ENCODE results near the gene UPK3BL2. TPM values are rescaled to one million over a fixed set of nuclear protein-coding genes. Genes with fewer than 3 reads are reported as not detected.
A peak's percentile ranks its signal among the peaks of the same experiment; 100 is the strongest.
"Not testable (repeated sequence)": the region's sequence is repeated elsewhere in the genome, so short reads cannot be mapped to it uniquely, and the experiment has no call there.

UPK3BL2 gene, protein sequence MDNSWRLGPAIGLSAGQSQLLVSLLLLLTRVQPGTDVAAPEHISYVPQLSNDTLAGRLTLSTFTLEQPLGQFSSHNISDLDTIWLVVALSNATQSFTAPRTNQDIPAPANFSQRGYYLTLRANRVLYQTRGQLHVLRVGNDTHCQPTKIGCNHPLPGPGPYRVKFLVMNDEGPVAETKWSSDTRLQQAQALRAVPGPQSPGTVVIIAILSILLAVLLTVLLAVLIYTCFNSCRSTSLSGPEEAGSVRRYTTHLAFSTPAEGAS
- 11.1 and 15.2 TPM in 2 replicates for total RNA-seq (2014; rRNA removed; shearing (Covaris generic))

DNA sequence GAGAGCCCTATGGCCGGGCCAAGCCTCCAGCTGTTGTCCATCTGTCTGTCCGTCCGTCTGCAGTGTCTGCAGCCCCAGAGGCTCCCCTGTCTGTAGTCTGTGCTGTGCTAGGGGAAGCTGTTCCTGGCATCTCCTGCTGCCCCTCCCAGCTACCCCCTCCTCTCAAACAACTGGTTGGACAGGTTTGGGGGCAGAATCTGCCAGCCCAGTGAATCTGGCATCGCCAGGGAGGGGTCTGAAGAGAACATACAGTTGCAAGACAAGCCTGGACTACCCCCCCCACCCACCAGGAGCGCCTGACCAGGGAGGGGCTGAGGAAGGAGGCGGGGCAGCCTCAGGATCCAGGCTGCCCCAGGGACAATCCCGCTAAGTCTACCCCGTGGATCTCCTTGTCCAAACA is at the start of gene UPK3BL2:
Gene UPK3BL2, minus strand, starts transcription at position 101 of the 400 bp plus-strand sequence. Its CDS starts 60 bp downstream, at position 41.
- DNase-seq (ENCODE audit: low spot score) = not testable (repeated sequence)

DNA sequence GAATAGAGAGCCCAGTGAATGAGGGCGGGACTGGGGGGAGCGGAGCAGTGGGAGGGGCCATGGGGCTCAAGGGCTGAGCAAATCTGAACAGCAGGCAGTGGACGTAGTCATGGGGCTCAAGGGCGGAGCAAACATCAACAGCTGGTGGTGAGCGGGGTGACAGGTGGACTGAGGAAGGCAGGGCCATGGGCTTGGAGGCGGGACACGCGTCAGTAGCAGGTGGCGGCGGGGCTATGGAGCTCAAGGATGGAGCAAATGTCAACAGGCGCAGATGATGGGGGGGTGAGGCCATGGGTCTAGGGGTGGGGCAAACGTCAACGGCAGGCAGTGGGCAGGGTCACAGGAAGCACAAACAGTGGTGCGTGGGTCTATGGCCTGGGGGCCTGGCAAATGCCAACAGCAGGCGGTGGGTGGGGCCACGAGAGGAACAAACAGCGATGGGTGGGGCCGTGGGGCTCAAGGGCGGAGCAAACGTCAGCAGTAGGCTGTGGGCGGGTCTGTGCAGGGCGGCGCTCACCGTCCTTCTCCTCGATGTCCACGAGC is 49.1 kb upstream of the UPK3BL2 start:
- DNase-seq (ENCODE audit: low spot score) = not testable (repeated sequence)

DNA sequence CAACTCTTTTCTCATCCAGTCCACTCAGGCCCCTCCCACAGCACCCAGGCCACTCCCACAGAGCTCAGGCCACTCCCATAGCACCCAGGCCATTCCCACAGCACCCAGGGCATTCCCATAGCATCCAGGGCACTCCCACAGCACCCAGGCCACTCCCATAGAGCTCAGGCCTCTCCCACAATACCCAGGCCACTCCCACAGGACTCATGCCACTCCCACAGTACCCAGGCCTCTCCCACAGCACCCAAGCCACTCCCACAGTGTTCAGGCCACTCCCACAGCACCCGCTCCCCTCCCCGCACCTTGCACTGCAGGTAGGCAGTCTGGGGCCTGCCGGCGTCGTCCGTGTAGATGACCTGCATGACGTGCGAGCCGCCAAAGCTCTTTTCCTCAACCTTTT is 46.4 kb upstream of the UPK3BL2 start:
- not testable (repeated sequence) for DNase-seq (ENCODE audit: low spot score)

DNA sequence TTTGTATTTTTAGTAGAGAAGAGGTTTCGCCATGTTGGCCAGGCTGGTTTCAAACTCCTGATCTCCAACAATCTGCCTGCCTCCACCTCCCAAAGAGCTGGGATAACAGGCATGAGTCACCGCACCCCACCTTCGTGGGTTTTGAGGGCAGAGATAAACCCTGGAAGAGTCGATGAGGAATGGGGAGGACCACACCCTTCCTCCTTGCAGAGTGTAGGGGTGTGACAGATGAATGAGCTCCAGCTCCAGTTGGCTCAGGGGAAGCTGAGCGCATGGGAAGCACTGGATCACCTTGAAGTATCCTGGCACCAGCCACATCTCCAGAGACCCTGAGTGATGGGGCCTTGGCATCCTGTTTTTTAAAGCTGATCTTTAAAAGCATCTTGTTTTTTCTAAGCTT is 40.0 kb upstream of the UPK3BL2 start:
- not testable (repeated sequence) for DNase-seq (ENCODE audit: low spot score)

DNA sequence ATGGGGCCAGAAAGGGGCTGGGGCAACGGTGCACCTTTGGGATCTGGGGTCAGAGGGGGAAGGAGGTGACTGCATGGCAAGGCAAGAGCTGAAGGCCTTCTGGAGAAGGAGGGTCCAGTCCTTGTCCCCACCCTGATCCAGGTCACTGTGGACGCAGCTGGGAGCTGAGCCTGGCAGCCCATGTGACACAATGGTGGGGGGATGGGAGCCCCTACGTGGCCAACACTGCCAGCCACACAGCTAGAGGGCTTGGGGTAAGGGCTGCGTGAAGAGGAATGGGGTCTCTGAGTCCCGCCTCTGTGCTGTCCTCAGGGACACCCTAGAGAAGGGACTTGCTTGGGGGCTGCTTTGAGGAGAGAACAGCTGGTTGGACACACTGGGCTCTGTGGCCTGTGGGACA is 38.2 kb upstream of the UPK3BL2 start:
- DNase-seq (ENCODE audit: low spot score) = not testable (repeated sequence)

DNA sequence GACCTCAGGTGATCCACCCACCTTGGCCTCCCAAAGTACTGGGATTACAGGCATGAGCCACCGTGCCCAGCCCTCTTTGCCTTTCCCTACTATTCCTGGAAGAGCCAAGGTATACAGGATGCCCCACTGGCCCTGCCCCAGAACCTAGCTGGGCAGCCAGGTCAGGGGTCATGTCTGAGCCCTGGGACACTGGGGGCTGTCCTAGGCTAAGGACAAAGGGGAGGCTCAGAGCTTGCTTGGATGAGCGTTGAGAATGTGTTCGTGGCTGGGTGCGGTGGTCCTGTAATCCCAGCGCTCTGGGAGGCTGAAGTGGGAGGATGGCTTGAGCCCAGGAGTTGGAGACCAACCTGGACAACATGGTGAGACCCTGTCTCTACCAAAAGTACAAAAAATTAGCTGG is 35.0 kb upstream of the UPK3BL2 start:
- DNase-seq (ENCODE audit: low spot score) = not testable (repeated sequence)

DNA sequence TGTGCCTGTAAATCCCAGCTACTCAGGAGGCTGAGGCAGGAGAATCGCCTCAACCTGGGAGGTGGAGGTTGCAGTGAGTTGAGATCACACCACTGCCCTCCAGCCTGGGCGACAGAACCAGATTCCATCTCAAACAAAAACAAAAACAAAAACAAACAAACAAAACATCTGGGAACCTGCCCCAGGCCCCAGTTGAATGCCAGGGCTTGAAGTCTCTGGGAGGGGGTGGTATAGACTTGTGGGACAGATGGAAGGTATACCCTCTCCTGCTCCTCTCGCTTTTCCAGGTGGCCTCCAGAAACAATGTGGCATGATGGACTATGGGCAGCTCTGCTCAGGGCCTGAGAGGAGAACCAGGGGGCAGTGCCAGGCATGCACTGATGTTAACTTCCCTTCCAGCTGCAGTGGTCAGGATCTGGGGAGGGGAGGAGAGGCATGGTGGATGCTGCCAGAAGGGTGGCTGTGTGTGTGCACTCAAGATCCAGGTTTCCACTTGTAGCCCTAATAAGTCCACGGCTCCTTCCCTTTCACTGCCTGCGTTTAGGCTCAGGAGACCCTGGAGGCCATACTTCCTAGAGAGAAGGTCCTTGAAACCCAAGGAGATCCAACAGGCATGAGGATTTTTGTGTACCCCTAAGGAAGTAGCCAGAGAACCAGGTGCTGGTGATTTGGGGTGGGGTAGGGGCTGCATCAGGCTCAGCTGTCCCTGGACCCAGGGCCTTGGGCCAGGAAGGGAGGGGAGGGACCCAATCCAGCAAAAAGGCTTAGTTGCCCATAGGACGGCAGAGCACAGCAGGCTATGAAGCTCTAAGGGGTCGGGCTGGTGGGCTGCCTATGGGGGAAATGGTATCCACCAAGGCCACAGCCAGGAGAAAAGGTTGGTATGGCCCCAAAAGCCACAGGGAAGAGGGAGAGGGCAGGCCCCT is 34.1 kb upstream of the UPK3BL2 start:
- not testable (repeated sequence) for DNase-seq (ENCODE audit: low spot score)

DNA sequence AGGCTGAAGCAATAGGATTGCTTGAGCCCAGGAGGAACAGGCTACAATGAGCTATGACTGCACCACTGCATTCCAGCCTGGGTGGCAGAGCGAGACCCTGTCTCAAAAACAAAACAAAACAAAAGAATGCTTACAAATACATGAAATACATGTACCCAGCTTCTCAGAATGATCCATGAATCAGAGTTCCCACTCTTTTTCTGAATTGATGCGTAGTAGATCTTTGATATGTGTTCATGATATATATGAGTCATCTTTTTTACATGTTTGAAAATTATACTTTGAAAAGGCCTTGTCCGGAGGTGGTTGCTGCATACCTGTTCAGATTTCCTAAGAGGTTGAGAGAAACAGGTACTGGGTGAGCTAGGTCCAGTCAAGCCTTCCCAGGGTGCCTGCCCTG is 32.9 kb upstream of the UPK3BL2 start:
- not testable (repeated sequence) for DNase-seq (ENCODE audit: low spot score)

DNA sequence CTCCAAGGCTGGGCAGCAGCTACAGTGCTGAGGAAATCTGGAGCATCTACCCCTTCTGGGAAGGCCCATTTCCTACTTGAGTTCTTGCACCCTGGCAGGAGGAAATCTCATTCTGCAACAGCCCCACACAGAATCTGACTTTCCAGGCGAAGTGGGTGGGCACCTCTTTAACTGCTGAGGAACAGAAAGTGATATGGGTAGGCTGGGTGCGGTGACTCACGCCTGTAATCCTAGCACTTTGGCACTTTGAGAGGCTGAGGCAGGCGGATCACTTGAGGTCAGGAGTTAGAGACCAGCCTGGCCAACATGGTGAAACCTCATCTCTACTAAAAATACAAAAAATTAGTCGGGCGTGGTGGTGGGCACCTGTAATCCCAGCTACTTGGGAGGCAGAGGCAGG is 31.1 kb upstream of the UPK3BL2 start:
- DNase-seq (ENCODE audit: low spot score) = not testable (repeated sequence)

DNA sequence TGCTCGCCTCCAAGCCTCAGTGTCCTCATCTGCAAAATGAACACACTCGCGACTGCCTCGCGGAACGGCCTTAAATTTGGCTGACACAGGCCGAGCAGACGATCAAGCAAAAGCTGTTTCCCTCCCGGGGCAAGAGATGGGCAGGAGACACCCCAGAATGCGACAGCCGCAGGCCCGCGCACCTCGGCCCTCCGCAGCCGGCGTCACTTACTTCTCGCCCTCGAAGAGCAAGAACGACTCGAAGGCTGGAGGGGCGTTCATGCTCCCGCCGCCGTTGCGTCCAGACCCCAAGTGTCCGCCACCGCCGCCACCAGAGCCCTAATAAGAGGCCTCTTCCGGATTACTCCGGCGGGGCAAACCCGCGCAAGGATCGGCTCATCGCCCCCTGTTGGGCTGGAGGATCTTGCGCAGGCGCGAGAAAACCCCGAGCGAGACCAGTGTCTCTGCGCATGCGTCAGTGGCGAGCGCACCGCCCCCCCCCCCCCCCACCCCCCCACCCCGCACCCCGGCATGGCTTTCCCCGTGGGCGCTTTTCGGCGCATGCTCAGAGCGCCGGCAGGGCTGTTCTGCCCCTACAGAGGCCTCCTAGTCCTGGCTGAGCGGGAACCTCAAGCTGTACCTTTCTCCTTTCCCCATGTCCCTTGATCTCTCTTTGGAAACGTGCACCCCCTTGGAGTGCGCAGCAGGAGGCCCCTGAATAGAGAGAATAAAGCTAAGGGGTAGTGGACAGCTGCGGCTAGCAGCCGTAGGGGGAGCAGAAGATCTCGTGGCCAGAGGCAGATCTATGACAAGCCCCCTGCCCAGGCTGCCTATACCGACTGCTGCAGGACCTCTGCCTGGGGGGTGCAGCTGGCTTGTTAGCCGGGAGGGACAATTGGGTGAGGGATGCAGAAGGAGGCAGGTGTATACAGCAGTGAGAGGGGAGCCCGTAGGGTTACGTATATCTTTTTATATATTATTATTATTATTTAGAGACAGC is 29.1 kb upstream of the UPK3BL2 start, which contains the start of gene POLR2J3:
Gene POLR2J3, minus strand, starts transcription at position 323 of the 979 bp plus-strand sequence. Its CDS starts 62 bp downstream, at position 261.
- DNase-seq (ENCODE audit: low spot score) = peak; percentile 91

DNA sequence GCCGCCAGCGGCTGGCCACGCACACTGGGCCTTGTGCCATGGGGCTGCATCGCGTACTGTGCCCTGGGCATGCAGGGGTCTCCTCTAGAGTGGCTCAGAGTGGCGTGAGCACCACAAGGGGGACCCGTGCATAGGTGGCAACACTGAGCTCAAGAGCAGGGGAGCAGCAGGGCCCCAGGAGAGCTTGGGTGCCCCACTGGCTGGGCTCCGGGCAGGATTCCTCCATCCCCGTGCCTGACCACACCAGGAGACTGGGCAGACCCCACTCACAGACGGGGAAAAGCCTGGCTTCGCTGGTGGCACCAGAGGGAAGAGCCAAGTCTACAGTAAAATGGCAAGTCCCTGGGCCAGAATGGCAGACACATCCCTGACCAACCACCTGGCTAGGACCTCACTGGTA is 25.1 kb upstream of the UPK3BL2 start:
- not testable (repeated sequence) for DNase-seq (ENCODE audit: low spot score)

DNA sequence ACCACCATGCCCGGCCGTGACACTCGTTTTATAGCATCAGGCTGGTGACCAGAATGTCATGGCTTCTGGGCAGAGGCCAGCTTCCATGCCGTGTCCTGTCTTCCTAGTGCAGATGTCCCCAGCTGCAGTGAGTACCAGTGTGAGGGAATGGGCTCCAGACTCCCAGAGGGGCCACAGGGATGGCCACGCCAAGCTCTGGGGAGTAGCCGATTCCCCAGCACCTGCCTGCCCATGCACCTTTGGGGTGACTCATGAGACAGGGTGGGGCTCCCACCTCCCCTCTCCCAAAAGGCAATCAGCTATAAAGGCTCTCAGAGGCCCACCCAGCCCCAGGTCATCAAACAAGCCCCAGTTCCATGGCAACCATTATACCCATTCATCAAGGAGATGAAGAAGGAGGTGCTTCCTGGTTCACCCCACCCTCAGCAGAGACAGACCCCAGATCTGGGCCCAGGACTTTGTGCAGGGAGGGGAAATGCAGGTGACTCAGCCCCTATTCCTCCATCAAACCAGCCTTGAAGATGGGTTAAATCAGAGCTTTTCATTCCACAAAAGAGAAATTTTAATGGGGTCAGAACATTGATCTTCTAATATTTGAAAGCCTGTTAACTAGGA is 7.4 kb upstream of the UPK3BL2 start, which contains the start of gene SPDYE2:
Gene SPDYE2, plus strand, starts transcription at position 419 of the 615 bp plus-strand sequence. CDS start 2,030 bp downstream, outside the sequence.
- not testable (repeated sequence) for DNase-seq (ENCODE audit: low spot score)

DNA sequence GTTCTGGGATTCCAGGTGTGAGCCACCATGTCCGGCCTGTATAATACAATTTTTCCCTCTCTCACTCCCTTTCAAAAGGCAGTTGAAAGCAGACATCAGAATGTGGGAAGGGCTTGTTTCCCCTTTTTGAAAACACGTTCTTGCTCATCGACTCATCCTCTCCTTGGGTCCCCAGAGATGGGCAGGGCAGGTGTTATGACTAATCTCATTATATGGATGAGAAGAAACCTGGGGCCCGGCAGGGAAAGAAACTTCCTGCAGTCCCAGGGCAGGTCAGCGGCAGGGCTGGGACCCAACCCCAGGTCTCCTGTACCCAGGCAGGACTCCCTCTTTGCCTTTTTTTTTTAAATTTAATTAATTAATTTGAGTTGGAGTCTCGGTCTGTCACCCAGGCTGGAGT is 2.9 kb upstream of the UPK3BL2 start:
- DNase-seq (ENCODE audit: low spot score) = not testable (repeated sequence)

DNA sequence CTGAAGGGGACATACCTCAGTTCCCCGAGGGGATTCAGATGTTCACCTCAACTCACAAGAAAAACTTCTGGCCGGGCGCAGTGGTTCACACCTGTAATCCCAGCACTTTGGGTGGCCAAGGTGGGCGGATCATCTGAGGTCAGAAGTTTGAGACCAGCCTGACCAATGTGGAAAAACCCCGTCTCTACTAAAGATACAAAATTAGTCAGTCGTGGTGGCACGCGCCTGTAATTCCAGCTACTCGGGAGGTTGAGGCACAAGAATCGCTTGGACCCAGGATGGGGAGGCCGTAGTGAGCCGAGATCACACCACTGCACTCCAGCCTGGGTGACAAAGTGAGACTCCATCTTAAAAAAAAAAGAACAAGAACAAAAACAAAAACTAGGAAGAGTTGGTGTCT is 1.8 kb upstream of the UPK3BL2 start:
- DNase-seq (ENCODE audit: low spot score) = not testable (repeated sequence)

DNA sequence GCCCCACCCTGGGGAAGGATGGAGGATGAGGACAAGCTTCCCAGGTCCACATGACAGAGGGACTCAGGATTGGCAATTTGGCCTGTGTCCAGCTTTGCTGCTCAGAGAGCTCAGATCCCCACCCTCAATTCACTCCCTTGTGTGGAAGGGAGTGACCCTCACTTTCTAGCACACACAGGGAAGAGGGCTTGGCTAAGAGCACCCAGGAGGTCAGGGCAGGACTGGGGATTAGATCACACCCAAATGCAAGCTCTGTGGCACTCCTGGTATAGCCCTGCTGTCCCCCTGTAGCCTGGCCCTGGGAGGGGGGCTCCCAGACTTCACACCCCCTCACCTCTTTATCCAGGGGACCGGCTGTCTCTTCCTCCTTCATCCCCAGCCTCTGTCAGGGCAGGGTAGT is 876 bp upstream of the UPK3BL2 start:
- not testable (repeated sequence) for DNase-seq (ENCODE audit: low spot score)

DNA sequence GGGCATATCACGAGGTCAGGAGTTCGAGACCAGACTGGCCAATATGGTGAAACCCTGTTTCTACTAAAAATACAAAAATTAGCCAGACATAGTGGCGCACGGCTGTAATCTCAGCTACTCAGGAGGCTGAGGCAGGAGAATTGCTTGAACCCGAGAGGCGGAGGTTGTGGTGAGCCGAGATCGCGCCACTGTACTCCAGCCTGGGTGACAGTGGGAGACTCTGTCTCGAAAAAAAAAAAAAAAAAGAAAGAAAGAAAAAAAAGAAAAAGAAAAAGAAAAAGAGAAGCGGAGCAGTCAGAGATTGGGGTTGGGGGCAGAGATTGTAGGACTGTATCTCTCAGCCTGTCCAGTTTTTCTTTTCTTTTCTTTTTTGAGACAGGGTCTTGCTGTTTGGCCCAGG is 725 bp downstream of the UPK3BL2 start:
- not testable (repeated sequence) for DNase-seq (ENCODE audit: low spot score)

DNA sequence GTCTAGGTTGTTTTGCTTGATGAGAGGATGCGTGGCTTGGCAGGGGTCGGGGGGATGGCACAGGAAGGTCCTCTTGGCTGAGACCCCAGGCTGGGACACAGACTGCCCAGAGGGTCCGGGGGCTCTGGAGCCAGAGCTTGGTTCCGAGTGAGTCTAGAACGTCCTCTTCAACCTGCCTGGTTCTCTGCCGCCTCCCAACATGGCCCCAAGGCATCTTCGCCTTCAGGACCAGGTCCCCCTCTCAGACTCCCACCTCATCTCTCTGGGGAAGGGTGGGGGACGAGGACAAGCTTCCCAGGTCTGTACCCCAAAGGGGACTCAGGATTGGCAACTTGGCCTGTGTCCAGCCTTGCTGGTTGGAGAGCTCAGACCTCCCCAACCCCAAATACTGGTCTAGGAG is 1.4 kb downstream of the UPK3BL2 start:
- DNase-seq (ENCODE audit: low spot score) = not testable (repeated sequence)

DNA sequence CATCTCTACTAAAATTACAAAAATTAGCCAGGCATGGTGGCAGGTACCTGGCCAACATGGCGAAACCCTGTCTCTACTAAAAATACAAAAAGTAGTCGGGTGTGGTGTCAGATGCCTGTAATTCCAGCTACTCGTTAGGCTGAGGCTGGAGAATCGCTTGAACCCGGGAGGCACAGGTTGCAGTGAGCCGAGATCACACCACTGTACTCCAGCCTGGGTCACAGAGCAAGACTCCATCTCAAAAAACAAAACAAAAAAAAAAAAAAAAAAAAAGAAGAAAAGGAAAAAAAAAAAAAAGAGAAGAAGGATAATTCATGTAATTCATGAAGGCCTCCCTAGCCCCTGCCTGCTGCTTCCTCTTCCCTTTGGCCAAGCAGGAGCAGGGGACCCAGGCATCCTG is 2.9 kb downstream of the UPK3BL2 start:
- not testable (repeated sequence) for DNase-seq (ENCODE audit: low spot score)

DNA sequence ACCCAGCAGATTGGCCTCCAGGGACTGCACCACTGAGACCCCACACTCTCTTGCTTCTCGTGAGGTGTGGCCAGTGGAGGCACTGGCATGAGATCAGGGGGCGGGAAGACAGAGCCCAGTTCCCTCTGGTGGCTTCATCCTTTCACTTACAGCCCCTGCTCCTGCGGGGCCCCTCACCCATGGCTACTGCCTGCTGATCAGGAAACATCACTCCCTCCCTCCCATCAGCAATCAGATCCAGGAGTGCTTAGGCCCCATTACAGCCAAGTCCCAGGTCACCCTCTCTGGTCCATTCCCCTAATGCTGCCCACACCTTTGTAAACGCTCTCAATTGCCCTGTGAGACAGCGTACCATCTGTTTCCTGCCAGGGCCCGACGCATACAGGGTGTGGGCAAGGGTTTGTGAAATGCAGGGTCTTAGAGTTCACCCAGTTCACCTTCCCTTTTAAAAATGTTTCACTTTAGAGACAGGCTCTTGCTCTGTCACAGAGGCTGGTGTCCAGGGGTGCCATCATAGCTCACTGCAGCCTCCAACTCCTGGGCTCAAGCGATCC is 8.4 kb downstream of the UPK3BL2 start:
- peak; percentile 0 for DNase-seq (ENCODE audit: low spot score)

DNA sequence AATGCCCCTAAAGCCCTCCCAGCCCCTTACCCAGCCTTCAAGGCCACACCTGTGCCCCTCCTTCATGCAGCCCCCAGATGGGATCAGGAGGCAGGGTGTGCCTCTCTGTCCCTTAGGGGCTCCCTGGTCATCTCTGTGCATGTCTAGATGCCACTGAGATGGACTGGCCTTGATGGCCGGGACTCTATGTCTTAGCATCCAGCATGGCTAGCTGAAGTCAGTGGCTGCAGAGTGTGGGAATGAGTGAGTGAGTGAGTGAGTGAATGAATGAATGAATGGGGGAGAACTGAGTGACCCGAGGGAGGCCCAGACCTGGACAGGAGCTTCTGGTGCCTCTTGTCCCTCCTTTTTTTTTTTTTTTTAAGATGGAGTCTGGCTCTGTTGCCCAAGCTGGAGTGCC is 11.4 kb downstream of the UPK3BL2 start:
- not testable (repeated sequence) for DNase-seq (ENCODE audit: low spot score)
